ENCODE measurements around the gene CDKAL1.
"Not testable (repeated sequence)": the region's sequence is repeated elsewhere in the genome, so short reads cannot be mapped to it uniquely, and the experiment has no call there.

The CDKAL1 gene

DNA sequence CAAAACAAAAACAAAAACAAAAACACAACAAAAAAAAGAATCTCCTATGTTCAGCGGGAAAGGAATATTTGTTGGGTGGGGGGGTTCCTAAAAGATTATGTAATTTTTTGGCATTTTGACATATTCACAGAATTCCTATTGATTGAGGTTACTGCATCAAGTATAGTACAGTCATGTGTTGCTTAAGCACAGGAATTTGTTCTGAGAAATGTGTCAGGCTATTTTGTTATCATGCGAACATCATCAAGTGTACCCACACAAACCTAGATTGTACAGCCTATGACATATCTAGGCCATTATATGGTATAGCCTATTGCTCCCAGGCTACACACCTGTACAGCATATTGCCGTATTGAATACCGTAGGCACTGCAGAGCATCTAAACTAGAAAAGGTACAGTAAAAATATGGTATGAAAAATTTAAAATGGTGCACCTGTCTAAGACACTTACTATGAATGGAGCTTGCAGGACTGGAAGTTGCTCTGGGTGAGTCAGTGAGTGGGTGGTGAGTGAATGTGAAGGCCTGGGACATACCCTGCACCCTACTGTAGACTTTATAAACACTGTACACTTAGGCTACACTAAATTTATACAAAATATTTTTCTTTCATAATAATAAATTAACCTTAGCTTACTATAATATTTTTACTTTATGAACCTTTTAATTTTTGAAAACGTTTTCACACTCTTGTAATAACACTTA, 110.6 kb downstream of the CDKAL1 start:
- H3K9ac ChIP-seq (ENCODE audit: low read depth, low read length, poor library complexity, severe bottlenecking), result no peak overlapping the region
- no peak overlapping the region for H2AFZ ChIP-seq (ENCODE audit: low read length)
- no peak overlapping the region for H3K4me3 ChIP-seq (ENCODE audit: low read length, poor library complexity, severe bottlenecking)
- peaks cover 8% of the 10 kb centered on the region for H3K36me3 ChIP-seq (ENCODE audit: insufficient read depth, low read length)
- no peak for TF ChIP-seq EZH2phosphoT487 (IDR thresholded peaks at IDR 0.05; ENCODE audit: borderline replicate concordance)
- TF ChIP-seq, protein P1, sequence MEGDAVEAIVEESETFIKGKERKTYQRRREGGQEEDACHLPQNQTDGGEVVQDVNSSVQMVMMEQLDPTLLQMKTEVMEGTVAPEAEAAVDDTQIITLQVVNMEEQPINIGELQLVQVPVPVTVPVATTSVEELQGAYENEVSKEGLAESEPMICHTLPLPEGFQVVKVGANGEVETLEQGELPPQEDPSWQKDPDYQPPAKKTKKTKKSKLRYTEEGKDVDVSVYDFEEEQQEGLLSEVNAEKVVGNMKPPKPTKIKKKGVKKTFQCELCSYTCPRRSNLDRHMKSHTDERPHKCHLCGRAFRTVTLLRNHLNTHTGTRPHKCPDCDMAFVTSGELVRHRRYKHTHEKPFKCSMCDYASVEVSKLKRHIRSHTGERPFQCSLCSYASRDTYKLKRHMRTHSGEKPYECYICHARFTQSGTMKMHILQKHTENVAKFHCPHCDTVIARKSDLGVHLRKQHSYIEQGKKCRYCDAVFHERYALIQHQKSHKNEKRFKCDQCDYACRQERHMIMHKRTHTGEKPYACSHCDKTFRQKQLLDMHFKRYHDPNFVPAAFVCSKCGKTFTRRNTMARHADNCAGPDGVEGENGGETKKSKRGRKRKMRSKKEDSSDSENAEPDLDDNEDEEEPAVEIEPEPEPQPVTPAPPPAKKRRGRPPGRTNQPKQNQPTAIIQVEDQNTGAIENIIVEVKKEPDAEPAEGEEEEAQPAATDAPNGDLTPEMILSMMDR (conservative IDR thresholded peaks at IDR 0.05; ENCODE audit: low read length), result no peak
- no peaks in the 10 kb centered on the region for H3K27me3 ChIP-seq (ENCODE audit: insufficient read depth, low read length, poor library complexity, severe bottlenecking)
- H3K9me2 ChIP-seq (replicated peaks; ENCODE audit: low read depth, low read length), result no peaks in the 10 kb centered on the region
- H3K9me3 ChIP-seq (ENCODE audit: insufficient read depth, low read depth, low read length), result no peaks in the 10 kb centered on the region
- H3K79me2 ChIP-seq (ENCODE audit: insufficient read depth, low read length), result peaks cover 18% of the 10 kb centered on the region; the same call in 1 of the 2 replicates
- H3K4me2 ChIP-seq (ENCODE audit: low read depth, low read length, poor library complexity, severe bottlenecking), result no peak overlapping the region
- no peaks in the 10 kb centered on the region for H4K20me1 ChIP-seq (ENCODE audit: insufficient read depth, low read length, poor library complexity, severe bottlenecking)
- no peaks in the 10 kb centered on the region for H3F3A ChIP-seq (ENCODE audit: low read depth)
- H3K4me1 ChIP-seq (ENCODE audit: insufficient read depth, low read length, poor library complexity, severe bottlenecking), result peaks cover 14% of the 10 kb centered on the region

DNA sequence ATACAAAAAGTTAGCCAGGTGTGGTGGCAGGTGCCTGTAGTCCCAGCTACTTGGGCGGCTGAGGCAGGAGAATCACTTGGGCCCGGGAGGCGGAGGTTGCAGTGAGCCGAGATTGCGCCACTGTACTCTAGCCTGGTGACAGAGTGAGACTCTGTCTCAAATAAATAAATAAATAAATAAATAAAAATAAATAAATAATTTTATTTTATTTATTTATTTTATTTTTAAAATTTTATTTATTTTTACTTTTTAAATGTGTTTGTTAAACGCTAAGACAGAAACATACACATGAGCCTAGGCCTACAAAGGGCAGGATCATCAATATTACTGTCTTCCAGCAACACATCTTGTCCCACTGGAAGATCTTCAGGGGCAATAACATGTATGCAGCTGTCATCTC, 111.3 kb downstream of the CDKAL1 start:
- not testable (repeated sequence) for H3K9me2 ChIP-seq (replicated peaks; ENCODE audit: low read depth, low read length); H3F3A ChIP-seq (ENCODE audit: low read depth); H3K27me3 ChIP-seq (ENCODE audit: insufficient read depth, low read length, poor library complexity, severe bottlenecking); H3K36me3 ChIP-seq (ENCODE audit: insufficient read depth, low read length); H3K9me3 ChIP-seq (ENCODE audit: insufficient read depth, low read depth, low read length); H3K9ac ChIP-seq (ENCODE audit: low read depth, low read length, poor library complexity, severe bottlenecking); H2AFZ ChIP-seq (ENCODE audit: low read length); H3K4me2 ChIP-seq (ENCODE audit: low read depth, low read length, poor library complexity, severe bottlenecking); H3K4me3 ChIP-seq (ENCODE audit: low read length, poor library complexity, severe bottlenecking); H4K20me1 ChIP-seq (ENCODE audit: insufficient read depth, low read length, poor library complexity, severe bottlenecking)
- Histone ChIP-seq H3K4me1 (ENCODE audit: insufficient read depth, low read length, poor library complexity, severe bottlenecking) (peaks cover 14% of the 10 kb centered on the region), H3K79me2 (ENCODE audit: insufficient read depth, low read length) (peaks cover 15% of the 10 kb centered on the region; the same call in 1 of the 2 replicates)

DNA sequence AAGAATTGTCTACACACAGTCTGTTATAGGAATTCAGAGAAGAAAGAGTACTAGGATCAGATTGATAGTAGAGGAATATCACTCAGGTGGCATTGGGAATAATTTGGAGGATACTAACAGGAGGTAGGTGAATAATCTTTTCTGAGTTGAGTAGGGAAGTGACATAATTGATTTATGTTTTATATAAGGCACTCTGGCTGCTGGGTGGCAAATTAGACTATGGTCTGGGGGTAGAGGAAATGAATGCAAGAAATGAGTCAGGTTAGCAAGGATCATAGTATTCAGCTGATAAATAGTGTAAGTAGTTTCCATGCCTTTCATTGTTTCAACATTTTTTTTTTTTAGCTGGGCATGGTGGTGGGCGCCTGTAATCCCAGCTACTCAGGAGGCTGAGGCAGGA, 113.3 kb downstream of the CDKAL1 start:
- Histone ChIP-seq H3K9me2 (replicated peaks; ENCODE audit: low read depth, low read length) (no peaks in the 10 kb centered on the region), H3K4me2 (ENCODE audit: low read depth, low read length, poor library complexity, severe bottlenecking) (no peak overlapping the region), H3K9me3 (ENCODE audit: insufficient read depth, low read depth, low read length) (no peaks in the 10 kb centered on the region), H3K27me3 (ENCODE audit: insufficient read depth, low read length, poor library complexity, severe bottlenecking) (no peaks in the 10 kb centered on the region), H3K79me2 (ENCODE audit: insufficient read depth, low read length) (peaks cover 17% of the 10 kb centered on the region; the same call in 1 of the 2 replicates), H4K20me1 (ENCODE audit: insufficient read depth, low read length, poor library complexity, severe bottlenecking) (no peaks in the 10 kb centered on the region), H3K9ac (ENCODE audit: low read depth, low read length, poor library complexity, severe bottlenecking) (no peak overlapping the region), H2AFZ (ENCODE audit: low read length) (no peak overlapping the region), H3K4me3 (ENCODE audit: low read length, poor library complexity, severe bottlenecking) (no peak overlapping the region), H3K36me3 (ENCODE audit: insufficient read depth, low read length) (peaks cover 8% of the 10 kb centered on the region), H3K4me1 (ENCODE audit: insufficient read depth, low read length, poor library complexity, severe bottlenecking) (peaks cover 18% of the 10 kb centered on the region), H3F3A (ENCODE audit: low read depth) (no peaks in the 10 kb centered on the region)
- no peak for TF ChIP-seq EZH2phosphoT487 (IDR thresholded peaks at IDR 0.05; ENCODE audit: borderline replicate concordance)
- TF ChIP-seq, protein P1 (conservative IDR thresholded peaks at IDR 0.05; ENCODE audit: low read length), result no peak

DNA sequence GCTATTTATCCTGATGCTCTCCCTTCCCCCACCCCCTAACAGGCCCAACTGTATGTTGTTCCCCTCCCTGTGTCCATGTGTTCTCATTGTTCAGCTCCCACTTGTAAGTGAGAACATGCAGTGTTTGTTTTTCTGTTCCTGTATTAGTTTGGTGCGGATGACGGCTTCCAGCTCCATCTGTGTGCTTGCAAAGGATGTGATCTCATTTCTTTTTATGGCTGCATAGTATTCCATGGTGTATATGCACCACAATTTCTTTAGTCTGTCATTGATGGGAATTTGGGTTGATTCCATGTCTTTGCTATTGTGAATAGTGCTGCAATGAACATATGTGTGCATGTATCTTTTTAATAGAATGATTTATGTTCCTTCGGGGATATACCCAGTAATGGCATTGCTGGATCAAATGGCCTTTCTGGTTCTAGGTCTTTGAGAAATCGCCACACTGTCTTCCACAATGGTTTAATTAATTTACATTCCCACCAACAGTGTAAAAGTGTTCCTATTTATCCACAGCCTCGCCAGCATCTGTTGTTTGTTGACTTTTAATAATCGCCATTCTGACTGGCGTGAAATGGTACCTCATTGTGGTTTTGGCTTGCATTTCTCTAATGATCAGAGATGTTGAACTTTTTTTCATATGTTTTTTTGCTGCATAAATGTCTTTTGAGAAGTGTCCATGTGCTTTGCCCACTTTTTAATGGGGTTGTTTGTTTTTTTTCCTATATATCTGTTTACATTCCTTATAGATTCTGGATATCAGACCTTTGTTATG, 115.6 kb downstream of the CDKAL1 start:
- H2AFZ ChIP-seq (ENCODE audit: low read length); H4K20me1 ChIP-seq (ENCODE audit: insufficient read depth, low read length, poor library complexity, severe bottlenecking); H3F3A ChIP-seq (ENCODE audit: low read depth); H3K27me3 ChIP-seq (ENCODE audit: insufficient read depth, low read length, poor library complexity, severe bottlenecking); H3K36me3 ChIP-seq (ENCODE audit: insufficient read depth, low read length); H3K4me2 ChIP-seq (ENCODE audit: low read depth, low read length, poor library complexity, severe bottlenecking); H3K9me2 ChIP-seq (replicated peaks; ENCODE audit: low read depth, low read length); H3K4me3 ChIP-seq (ENCODE audit: low read length, poor library complexity, severe bottlenecking); H3K9ac ChIP-seq (ENCODE audit: low read depth, low read length, poor library complexity, severe bottlenecking); H3K9me3 ChIP-seq (ENCODE audit: insufficient read depth, low read depth, low read length): not testable (repeated sequence)
- Histone ChIP-seq H3K4me1 (ENCODE audit: insufficient read depth, low read length, poor library complexity, severe bottlenecking) (peaks cover 25% of the 10 kb centered on the region), H3K79me2 (ENCODE audit: insufficient read depth, low read length) (peaks cover 28% of the 10 kb centered on the region; the same call in 1 of the 2 replicates)
